PC-9 (cell line): ENCODE results near the gene CCDC85B. TPM values are rescaled to one million over a fixed set of nuclear protein-coding genes. Genes with fewer than 3 reads are reported as not detected.

ENCODE experiments used
- BruUV-seq: library from RNA; stranded (reverse); fragments of 400-500 nt; replicated peaks from 2 replicates; lab custom pipeline; 2021; lab: Mats Ljungman, UMichigan
- CTCF ChIA-PET: fragments of 300-600 bp; sonication (Branson Sonifier 250); formaldehyde crosslinking; loops from one replicate; lab custom pipeline; 2022; ENCODE audit warnings: antibody characterized with exemption; lab: Charles Lee
- POLR2A ChIA-PET: fragments of 300-600 bp; sonication (Branson Sonifier 250); formaldehyde crosslinking; loops from one replicate; lab custom pipeline; 2022; ENCODE audit warnings: antibody characterized with exemption; ENCODE audit not compliant: unreplicated experiment; lab: Charles Lee
- DNase-seq, 2 experiments: peaks; one replicate each; pipeline versions ENCODE4 v3.0.0 to v3.0.0-alpha.2; 2015 to 2022; ENCODE audit warnings: mixed read lengths in 1 of 2
- H2AFZ ChIP-seq: fragments of 200-600 bp; sonication (generic); 2 replicates; pipeline ENCODE4 v1.8.1; 2017; ENCODE audit warnings: antibody characterized with exemption
- H3F3A ChIP-seq: fragments of 200-600 bp; sonication (generic); 2 replicates; pipeline ENCODE4 v1.8.1; 2017; ENCODE audit warnings: antibody characterized with exemption, mild to moderate bottlenecking, low read depth; ENCODE audit not compliant: insufficient read depth
- H3K27ac ChIP-seq: fragments of 200-600 bp; sonication (generic); 2 replicates; pipeline ENCODE4 v1.6.1; 2016; ENCODE audit warnings: mixed run types
- H3K27me3 ChIP-seq: fragments of 200-600 bp; sonication (generic); 2 replicates; pipeline ENCODE4 v1.6.1; 2016; ENCODE audit warnings: low read depth, mixed run types; ENCODE audit not compliant: insufficient read depth
- H3K36me3 ChIP-seq: fragments of 200-600 bp; sonication (generic); 2 replicates; pipeline ENCODE4 v1.6.1; 2016; ENCODE audit warnings: low read depth, mixed run types
- H3K4me1 ChIP-seq: fragments of 200-600 bp; sonication (generic); replicated peaks from 2 replicates; pipeline ENCODE4 v1.6.1; 2016; ENCODE audit warnings: mixed run types; ENCODE audit not compliant: insufficient read depth
- H3K4me2 ChIP-seq: fragments of 200-600 bp; sonication (generic); 2 replicates; pipeline ENCODE4 v1.6.1; 2017; ENCODE audit warnings: mixed run types
- H3K4me3 ChIP-seq: fragments of 200-600 bp; sonication (generic); 2 replicates; pipeline ENCODE4 v1.6.1; 2016; ENCODE audit warnings: mixed run types
- H3K79me2 ChIP-seq: fragments of 200-600 bp; sonication (generic); 2 replicates; pipeline ENCODE4 v1.6.1; 2017; ENCODE audit warnings: low read depth, mixed run types
- H3K9me2 ChIP-seq: fragments of 200-600 bp; sonication (generic); 2 replicates; pipeline ENCODE4 v1.8.1; 2017; ENCODE audit warnings: mild to moderate bottlenecking; ENCODE audit not compliant: insufficient read depth
- H3K9me3 ChIP-seq: fragments of 200-600 bp; sonication (generic); 2 replicates; pipeline ENCODE4 v1.8.1; 2016; ENCODE audit warnings: low read depth; ENCODE audit not compliant: insufficient read depth
- H4K20me1 ChIP-seq: fragments of 200-600 bp; sonication (generic); 2 replicates; pipeline ENCODE4 v1.8.1; 2017; ENCODE audit not compliant: insufficient read depth
- EZH2 ChIP-seq: fragments of 200-600 bp; sonication (generic); IDR thresholded peaks from 2 replicates; pipeline ENCODE4 v1.8.0; 2017; ENCODE audit warnings: antibody characterized with exemption, low read depth
- intact Hi-C: fragments of 100-400 bp; cut with micrococcal nuclease; formaldehyde crosslinking; loops from one replicate; pipeline ENCODE4 v1.10.0; 2022; ENCODE audit not compliant: unreplicated experiment
- total RNA-seq: library from RNA; stranded (reverse); gene quantifications from 2 replicates; pipeline ENCODE4 v1.2.3, GENCODE V29; 2021
- TF ChIP-seq, protein P1 (sequence below): fragments of 200-600 bp; sonication (generic); conservative IDR thresholded peaks from 2 replicates; pipeline ENCODE4 v1.6.1; 2017; ENCODE audit warnings: mixed run types, antibody characterized with exemption, mild to moderate bottlenecking, moderate library complexity

The CCDC85B gene
- total RNA-seq, 1 experiment from 2014 or later: 45.0 TPM

DNA sequence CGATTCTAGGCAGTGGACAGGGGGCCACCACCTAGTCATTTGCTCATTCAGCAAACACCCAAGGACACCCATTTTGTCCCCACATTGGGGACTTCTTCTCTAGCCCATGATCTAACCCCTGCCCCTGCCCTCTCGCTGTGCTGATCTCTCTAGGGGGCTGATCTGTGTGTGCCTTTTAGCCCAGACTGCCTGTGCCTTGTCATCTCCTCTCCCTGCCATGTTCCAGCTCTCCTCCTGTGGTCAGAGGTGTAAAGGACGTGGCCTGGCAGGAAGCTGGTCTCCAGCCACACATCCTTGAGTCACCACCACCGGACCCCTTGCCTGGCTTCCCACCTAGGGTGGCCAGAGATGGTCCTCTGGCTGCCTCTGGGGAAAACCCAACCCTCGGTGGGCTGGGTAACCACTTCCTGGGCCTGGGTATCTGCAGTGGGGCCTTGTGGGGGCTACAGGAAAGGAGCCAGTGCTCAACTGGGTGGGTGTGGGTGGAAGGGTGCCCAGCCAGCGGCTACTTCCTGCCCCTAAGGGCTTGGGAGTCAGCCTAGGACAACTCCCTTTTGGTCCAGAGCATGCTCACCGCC is 9.5 kb upstream of the CCDC85B start:
- no TSS peak for BruUV-seq
- POLR2A ChIA-PET: no interaction called here
- intact Hi-C loops: loop anchor here (10.0 kb wide), 1 partner anchor 184 kb away; no protein-coding TSS in a partner anchor
- no peak overlapping the region for H3K4me2 ChIP-seq
- H4K20me1 ChIP-seq: no peaks in the 10 kb centered on the region
- peaks cover 10% of the 10 kb centered on the region; the same call in 1 of the 2 replicates for H3F3A ChIP-seq
- 0 out of 2 replicates have a peak, but pooled peaks cover 11% of the 10 kb centered on the region for H3K36me3 ChIP-seq
- H3K4me1 ChIP-seq: no peaks in the 10 kb centered on the region
- H3K27ac ChIP-seq: no peak overlapping the region
- no peaks in the 10 kb centered on the region for H3K27me3 ChIP-seq
- H3K9me3 ChIP-seq: no peaks in the 10 kb centered on the region
- H3K9me2 ChIP-seq: no peaks in the 10 kb centered on the region
- H3K4me3 ChIP-seq: no peak overlapping the region
- H3K79me2 ChIP-seq: no peaks in the 10 kb centered on the region; the same call in 1 of the 2 replicates
- no peak overlapping the region for H2AFZ ChIP-seq
- CTCF ChIA-PET: interaction anchor here (1.0 kb wide), 1 partner anchor 20 kb away, joined by 4 read pairs; no protein-coding TSS in a partner anchor
- DNase-seq: no peak
- TF ChIP-seq EZH2: no peak
- TF ChIP-seq, protein P1, sequence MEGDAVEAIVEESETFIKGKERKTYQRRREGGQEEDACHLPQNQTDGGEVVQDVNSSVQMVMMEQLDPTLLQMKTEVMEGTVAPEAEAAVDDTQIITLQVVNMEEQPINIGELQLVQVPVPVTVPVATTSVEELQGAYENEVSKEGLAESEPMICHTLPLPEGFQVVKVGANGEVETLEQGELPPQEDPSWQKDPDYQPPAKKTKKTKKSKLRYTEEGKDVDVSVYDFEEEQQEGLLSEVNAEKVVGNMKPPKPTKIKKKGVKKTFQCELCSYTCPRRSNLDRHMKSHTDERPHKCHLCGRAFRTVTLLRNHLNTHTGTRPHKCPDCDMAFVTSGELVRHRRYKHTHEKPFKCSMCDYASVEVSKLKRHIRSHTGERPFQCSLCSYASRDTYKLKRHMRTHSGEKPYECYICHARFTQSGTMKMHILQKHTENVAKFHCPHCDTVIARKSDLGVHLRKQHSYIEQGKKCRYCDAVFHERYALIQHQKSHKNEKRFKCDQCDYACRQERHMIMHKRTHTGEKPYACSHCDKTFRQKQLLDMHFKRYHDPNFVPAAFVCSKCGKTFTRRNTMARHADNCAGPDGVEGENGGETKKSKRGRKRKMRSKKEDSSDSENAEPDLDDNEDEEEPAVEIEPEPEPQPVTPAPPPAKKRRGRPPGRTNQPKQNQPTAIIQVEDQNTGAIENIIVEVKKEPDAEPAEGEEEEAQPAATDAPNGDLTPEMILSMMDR: no peak

DNA sequence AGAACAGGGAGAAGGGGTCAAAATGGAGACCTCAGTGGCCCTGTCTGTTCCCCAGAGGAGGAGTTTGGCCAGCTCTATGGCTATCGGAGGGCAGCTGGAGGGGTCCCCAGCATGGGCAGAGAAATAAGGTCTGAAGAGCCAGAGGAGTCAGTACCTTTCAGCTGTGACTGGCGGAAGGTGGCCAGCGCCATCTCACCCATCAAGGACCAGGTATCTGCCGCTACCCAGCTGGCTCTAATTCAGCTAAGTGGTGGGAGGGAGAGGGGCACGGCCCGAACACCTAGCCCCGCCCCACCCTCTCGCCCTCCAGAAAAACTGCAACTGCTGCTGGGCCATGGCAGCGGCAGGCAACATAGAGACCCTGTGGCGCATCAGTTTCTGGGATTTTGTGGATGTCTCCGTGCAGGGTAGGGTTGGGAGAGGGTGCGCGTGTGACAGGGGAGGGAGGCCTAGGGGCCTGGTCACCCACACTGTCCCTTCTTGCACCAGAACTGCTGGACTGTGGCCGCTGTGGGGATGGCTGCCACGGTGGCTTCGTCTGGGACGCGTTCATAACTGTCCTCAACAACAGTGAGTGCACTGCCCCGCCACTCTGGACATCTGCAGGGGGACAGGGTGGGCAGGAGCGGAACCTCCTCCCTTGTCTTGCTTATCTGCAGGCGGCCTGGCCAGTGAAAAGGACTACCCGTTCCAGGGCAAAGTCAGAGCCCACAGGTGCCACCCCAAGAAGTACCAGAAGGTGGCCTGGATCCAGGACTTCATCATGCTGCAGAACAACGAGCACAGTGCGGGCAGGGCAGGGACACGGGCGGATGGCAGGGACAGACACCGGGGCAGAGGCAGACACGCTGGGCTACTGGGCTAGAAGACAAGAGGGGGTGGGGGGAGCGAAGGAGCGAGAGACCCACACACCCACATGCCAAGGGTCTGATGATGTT is 8.1 kb upstream of the CCDC85B start:
- Histone ChIP-seq H3K9me2 (no peaks in the 10 kb centered on the region), H3K4me2 (no peak overlapping the region), H3K4me1 (peaks cover 10% of the 10 kb centered on the region; the same call in 1 of the 2 replicates), H3K9me3 (no peaks in the 10 kb centered on the region), H3K79me2 (peaks cover 11% of the 10 kb centered on the region), H3K4me3 (no peak overlapping the region), H3K27ac (no peak overlapping the region), H3F3A (peaks cover 23% of the 10 kb centered on the region; the same call in 1 of the 2 replicates), H2AFZ (no peak overlapping the region), H4K20me1 (no peaks in the 10 kb centered on the region), H3K27me3 (no peaks in the 10 kb centered on the region), H3K36me3 (peaks cover 18% of the 10 kb centered on the region; the same call in 1 of the 2 replicates)
- TF ChIP-seq EZH2: no peak
- BruUV-seq: no TSS peak
- intact Hi-C loops: loop anchor here (10.0 kb wide), 1 partner anchor 182 kb away; no protein-coding TSS in a partner anchor
- ChIA-PET CTCF (interaction anchor here (0.7 to 1.1 kb wide), 2 partner anchors 109 to 216 kb away, joined by 3 read pairs; no protein-coding TSS in a partner anchor), POLR2A (interaction anchor here (0.6 kb wide), 1 partner anchor 8 kb away, joined by 5 read pairs; no protein-coding TSS in a partner anchor)
- DNase-seq: no peak

DNA sequence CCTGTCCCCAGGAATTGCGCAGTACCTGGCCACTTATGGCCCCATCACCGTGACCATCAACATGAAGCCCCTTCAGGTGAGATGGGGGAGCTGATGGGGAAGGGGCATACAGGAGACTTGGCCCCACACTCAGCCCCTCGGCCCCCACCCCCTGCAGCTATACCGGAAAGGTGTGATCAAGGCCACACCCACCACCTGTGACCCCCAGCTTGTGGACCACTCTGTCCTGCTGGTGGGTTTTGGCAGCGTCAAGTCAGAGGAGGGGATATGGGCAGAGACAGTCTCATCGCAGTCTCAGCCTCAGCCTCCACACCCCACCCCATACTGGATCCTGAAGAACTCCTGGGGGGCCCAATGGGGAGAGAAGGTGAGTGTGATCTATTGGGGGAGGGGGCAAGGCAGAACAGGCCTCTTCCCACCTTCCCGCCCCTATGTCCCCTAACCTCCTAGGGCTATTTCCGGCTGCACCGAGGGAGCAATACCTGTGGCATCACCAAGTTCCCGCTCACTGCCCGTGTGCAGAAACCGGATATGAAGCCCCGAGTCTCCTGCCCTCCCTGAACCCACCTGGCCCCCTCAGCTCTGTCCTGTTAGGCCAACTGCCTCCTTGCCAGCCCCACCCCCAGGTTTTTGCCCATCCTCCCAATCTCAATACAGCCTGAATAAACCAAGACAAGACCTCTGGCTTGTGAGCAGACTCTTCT is 7.3 kb upstream of the CCDC85B start:
- DNase-seq: no peak

More for the DNA sequence above, 7.3 kb upstream of the CCDC85B start:
- Histone ChIP-seq H3K36me3 (peaks cover 18% of the 10 kb centered on the region; the same call in 1 of the 2 replicates), H3K9me2 (no peaks in the 10 kb centered on the region), H4K20me1 (no peaks in the 10 kb centered on the region), H3K27ac (no peak overlapping the region), H3K4me2 (no peak overlapping the region), H3F3A (peaks cover 31% of the 10 kb centered on the region; the same call in 1 of the 2 replicates), H3K4me3 (no peak overlapping the region), H2AFZ (no peak overlapping the region), H3K9me3 (no peaks in the 10 kb centered on the region), H3K4me1 (peaks cover 12% of the 10 kb centered on the region; the same call in 1 of the 2 replicates), H3K79me2 (peaks cover 16% of the 10 kb centered on the region), H3K27me3 (no peaks in the 10 kb centered on the region)
- intact Hi-C loops: loop anchor here (10.0 kb wide), 1 partner anchor 182 kb away; no protein-coding TSS in a partner anchor
- ChIA-PET CTCF (interaction anchor here (1.1 to 1.9 kb wide), 2 partner anchors 108 to 171 kb away, joined by 3 to 11 read pairs; partner anchors contain the start of gene KAT5), POLR2A (no interaction called here)
- TF ChIP-seq, protein P1: no peak
- TF ChIP-seq EZH2: no peak
- no TSS peak for BruUV-seq
